SK-N-SH treated with all-trans-retinoic acid at 6 μM for 48 hours (cell line): ENCODE measurements around the gene CLSTN3.

Experiments
- ATAC-seq: fragments of 200-7000 bp; cut with Tn5 transposase; 3 replicates; pipeline ENCODE4 v1.9.1; 2020; ENCODE audit warnings: mild to moderate bottlenecking, moderate library complexity
- CREB5 ChIP-seq: fragments of 250-450 bp; sonication (Bioruptor Pico); IDR thresholded peaks from 2 replicates; pipeline ENCODE4 v1.5.1; 2020; ENCODE audit warnings: low read depth, mild to moderate bottlenecking, moderate library complexity
- CSDC2 ChIP-seq: fragments of 250-450 bp; sonication (Bioruptor Pico); IDR thresholded peaks from 2 replicates; pipeline ENCODE4 v1.5.0; 2020; ENCODE audit warnings: mild to moderate bottlenecking, moderate library complexity
- CSRNP3 ChIP-seq: fragments of 250-450 bp; sonication (Bioruptor Pico); IDR thresholded peaks from 2 replicates; pipeline ENCODE4 v1.5.1; 2021; ENCODE audit warnings: mild to moderate bottlenecking, moderate library complexity
- ESRRG ChIP-seq: fragments of 250-450 bp; sonication (Bioruptor Pico); IDR thresholded peaks from 2 replicates; pipeline ENCODE4 v1.6.1; 2021; ENCODE audit warnings: mild to moderate bottlenecking
- GLIS3 ChIP-seq: fragments of 250-450 bp; sonication (Bioruptor Pico); IDR thresholded peaks from 2 replicates; pipeline ENCODE4 v1.5.0; 2020; ENCODE audit warnings: mild to moderate bottlenecking, moderate library complexity
- ISL1 ChIP-seq: fragments of 250-450 bp; sonication (Bioruptor Pico); IDR thresholded peaks from 2 replicates; pipeline ENCODE4 v2.1.2; 2022; ENCODE audit warnings: mild to moderate bottlenecking, moderate library complexity
- OSR1 ChIP-seq: fragments of 250-450 bp; sonication (Bioruptor Pico); IDR thresholded peaks from 2 replicates; pipeline ENCODE4 v1.8.0; 2022; ENCODE audit warnings: moderate library complexity, mild to moderate bottlenecking, inconsistent platforms
- POU6F1 ChIP-seq: fragments of 250-450 bp; sonication (Bioruptor Pico); IDR thresholded peaks from 2 replicates; pipeline ENCODE4 v1.8.0; 2021; ENCODE audit warnings: low read depth, mild to moderate bottlenecking, moderate library complexity, borderline replicate concordance
- RARB ChIP-seq: fragments of 250-450 bp; sonication (Bioruptor Pico); IDR thresholded peaks from 2 replicates; pipeline ENCODE4 v1.8.0; 2021; ENCODE audit warnings: mild to moderate bottlenecking, moderate library complexity
- TCF4 ChIP-seq: fragments of 250-450 bp; sonication (Bioruptor Pico); IDR thresholded peaks from 2 replicates; pipeline ENCODE4 v1.8.0; 2021; ENCODE audit warnings: mild to moderate bottlenecking, moderate library complexity, borderline replicate concordance
- TOX ChIP-seq: fragments of 250-450 bp; sonication (Bioruptor Pico); IDR thresholded peaks from 2 replicates; pipeline ENCODE4 v1.8.0; 2021; ENCODE audit warnings: mild to moderate bottlenecking, moderate library complexity, borderline replicate concordance
- TSHZ2 ChIP-seq: fragments of 250-450 bp; sonication (Bioruptor Pico); IDR thresholded peaks from 2 replicates; pipeline ENCODE4 v1.5.0; 2020; ENCODE audit warnings: mild to moderate bottlenecking, moderate library complexity
- ZC3H10 ChIP-seq: fragments of 250-450 bp; sonication (Bioruptor Pico); IDR thresholded peaks from 2 replicates; pipeline ENCODE4 v1.5.1; 2021; ENCODE audit warnings: mild to moderate bottlenecking, moderate library complexity
- ZFP3 ChIP-seq: fragments of 250-450 bp; sonication (Bioruptor Pico); IDR thresholded peaks from 2 replicates; pipeline ENCODE4 v1.5.0; 2020; ENCODE audit warnings: mild to moderate bottlenecking, moderate library complexity
- ZFP30 ChIP-seq: fragments of 450-650 bp; formaldehyde crosslinking; IDR thresholded peaks from 2 replicates; pipeline ENCODE4 v1.5.0; 2022; ENCODE audit warnings: mild to moderate bottlenecking, moderate library complexity
- ZNF565 ChIP-seq: fragments of 450-650 bp; formaldehyde crosslinking; conservative IDR thresholded peaks from 2 replicates; pipeline ENCODE4 v1.5.0; 2020; ENCODE audit warnings: low read depth, mild to moderate bottlenecking, moderate library complexity
- ZNF70 ChIP-seq: fragments of 450-650 bp; formaldehyde crosslinking; IDR thresholded peaks from 2 replicates; pipeline ENCODE4 v1.5.0; 2020; ENCODE audit warnings: mild to moderate bottlenecking, moderate library complexity
- ZNF8 ChIP-seq: fragments of 450-650 bp; formaldehyde crosslinking; IDR thresholded peaks from 2 replicates; pipeline ENCODE4 v1.5.0; 2020; ENCODE audit warnings: mild to moderate bottlenecking, moderate library complexity

The CLSTN3 gene

GRCh38 chr12:7141351-7142005 lies 11.3 kb downstream of the CLSTN3 start:
- TF ChIP-seq CSRNP3 (CRISPR knock-in tag) (no peak), ZNF70 (no peak), ZFP30 (CRISPR knock-in tag) (no peak), CREB5 (CRISPR knock-in tag) (no peak), TCF4 (CRISPR knock-in tag) (no peak), ZNF565 (CRISPR knock-in tag) (no peak), GLIS3 (CRISPR knock-in tag) (no peak), ZNF8 (CRISPR knock-in tag) (no peak), RARB (CRISPR knock-in tag) (no peak), ISL1 (no peak)
- TF ChIP-seq, all 23 proteins: peak for 0
- no peak for ATAC-seq

- TF ChIP-seq CSDC2 (CRISPR knock-in tag) = no peak
- no peak for TF ChIP-seq ISL1
- no peak for TF ChIP-seq OSR1 (CRISPR knock-in tag)
- no peak for TF ChIP-seq ZNF565 (CRISPR knock-in tag)
- no peak for TF ChIP-seq TOX
- no peak for TF ChIP-seq TSHZ2 (CRISPR knock-in tag)
- TF ChIP-seq TCF4 (CRISPR knock-in tag) = no peak
- TF ChIP-seq ZC3H10 = no peak
- no peak for TF ChIP-seq ZFP30 (CRISPR knock-in tag)
- no peak for TF ChIP-seq ZFP3 (CRISPR knock-in tag)
- no peak for TF ChIP-seq POU6F1 (CRISPR knock-in tag)
- TF ChIP-seq ESRRG (CRISPR knock-in tag) = no peak
- TF ChIP-seq CREB5 (CRISPR knock-in tag) = no peak
- TF ChIP-seq RARB (CRISPR knock-in tag) = no peak
- TF ChIP-seq, all 23 proteins: peak for 0
- peak; percentile 91 for ATAC-seq
Measured at GRCh38 chr12:7142056-7142644, 12.0 kb downstream of the CLSTN3 start.

GRCh38 chr12:7142809-7143465 lies 12.8 kb downstream of the CLSTN3 start:
- TF ChIP-seq RARB (CRISPR knock-in tag) = no peak
- TF ChIP-seq ZNF70 = no peak
- no peak for TF ChIP-seq CREB5 (CRISPR knock-in tag)
- no peak for TF ChIP-seq CSDC2 (CRISPR knock-in tag)
- no peak for TF ChIP-seq ZFP30 (CRISPR knock-in tag)
- TF ChIP-seq OSR1 (CRISPR knock-in tag) = no peak
- no peak for TF ChIP-seq GLIS3 (CRISPR knock-in tag)
- TF ChIP-seq ZFP3 (CRISPR knock-in tag) = no peak
- TF ChIP-seq, all 23 proteins: peak for 0
- ATAC-seq = no peak
